GM12878 (cell line): ENCODE results near the gene DDRGK1.

Experiments used
- CBX5 ChIP-seq: sonication (generic); IDR thresholded peaks from 2 replicates; pipeline ENCODE4 v1.6.1; 2016; ENCODE audit warnings: low read depth, moderate library complexity, mild to moderate bottlenecking, inconsistent platforms
- SIX5 ChIP-seq: IDR thresholded peaks from 2 replicates; pipeline ENCODE4 v1.6.1; 2011; ENCODE audit warnings: mild to moderate bottlenecking, low read depth, low read length, moderate library complexity; ENCODE audit not compliant: severe bottlenecking
- ZBED1 ChIP-seq: IDR thresholded peaks from 2 replicates; pipeline ENCODE4 v1.6.1; 2016; ENCODE audit warnings: borderline replicate concordance
- ZNF24 ChIP-seq: fragments of 450-650 bp; IDR thresholded peaks from 2 replicates; pipeline ENCODE4 v1.6.1; 2017; ENCODE audit warnings: antibody characterized with exemption, mild to moderate bottlenecking
- TF ChIP-seq, protein P1 (sequence below): IDR thresholded peaks from 2 replicates; pipeline ENCODE4 v1.6.1; 2011; ENCODE audit warnings: mild to moderate bottlenecking, low read depth, low read length, moderate library complexity; ENCODE audit not compliant: insufficient replicate concordance
- TF ChIP-seq, protein P2 (sequence below), 3 experiments: IDR thresholded peaks in 2 of 3; conservative IDR thresholded peaks in 1 of 3; 2 replicates each; pipeline ENCODE4 v1.5.1; 2011; ENCODE audit warnings: low read depth in 3 of 3, low read length in 3 of 3, mild to moderate bottlenecking in 3 of 3, control low read depth in 2 of 3, moderate library complexity in 2 of 3, inconsistent platforms in 1 of 3, mixed read lengths in 1 of 3; ENCODE audit not compliant: control insufficient read depth in 2 of 3, insufficient read depth in 1 of 3; ENCODE audit errors: extremely low read depth in 1 of 3

DNA sequence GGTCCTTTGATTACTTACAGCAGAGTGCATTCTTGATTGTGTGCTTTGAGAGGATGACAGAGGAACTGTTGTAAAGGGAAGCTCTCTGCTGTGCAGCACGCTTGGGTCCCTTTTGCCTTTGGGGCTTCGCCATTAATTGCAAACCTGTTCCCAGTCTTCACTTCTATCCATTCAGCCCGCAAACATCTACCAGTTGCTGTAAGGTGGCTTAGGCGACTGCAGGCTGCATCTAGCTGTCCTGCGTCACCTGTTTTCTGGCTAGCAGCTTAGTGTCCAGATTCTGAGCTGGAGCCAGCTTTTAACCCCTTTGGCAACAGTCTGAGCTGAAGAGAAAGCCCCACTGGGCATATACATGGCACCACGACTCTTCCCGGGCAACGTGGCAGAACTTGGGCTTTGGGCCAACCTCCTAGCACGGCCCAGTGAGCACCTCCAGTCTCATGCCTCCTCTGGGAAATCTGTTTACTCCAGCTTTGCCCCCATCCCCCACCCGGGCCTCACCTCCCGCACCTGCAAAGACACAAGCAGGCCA, 42.3 kb downstream of the DDRGK1 start:
- TF ChIP-seq, protein P1, sequence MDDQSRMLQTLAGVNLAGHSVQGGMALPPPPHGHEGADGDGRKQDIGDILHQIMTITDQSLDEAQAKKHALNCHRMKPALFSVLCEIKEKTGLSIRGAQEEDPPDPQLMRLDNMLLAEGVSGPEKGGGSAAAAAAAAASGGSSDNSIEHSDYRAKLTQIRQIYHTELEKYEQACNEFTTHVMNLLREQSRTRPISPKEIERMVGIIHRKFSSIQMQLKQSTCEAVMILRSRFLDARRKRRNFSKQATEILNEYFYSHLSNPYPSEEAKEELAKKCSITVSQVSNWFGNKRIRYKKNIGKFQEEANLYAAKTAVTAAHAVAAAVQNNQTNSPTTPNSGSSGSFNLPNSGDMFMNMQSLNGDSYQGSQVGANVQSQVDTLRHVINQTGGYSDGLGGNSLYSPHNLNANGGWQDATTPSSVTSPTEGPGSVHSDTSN = no peak
- no peak for TF ChIP-seq ZBED1
- TF ChIP-seq CBX5 = no peak
- no peak for TF ChIP-seq SIX5
- TF ChIP-seq, protein P2, sequence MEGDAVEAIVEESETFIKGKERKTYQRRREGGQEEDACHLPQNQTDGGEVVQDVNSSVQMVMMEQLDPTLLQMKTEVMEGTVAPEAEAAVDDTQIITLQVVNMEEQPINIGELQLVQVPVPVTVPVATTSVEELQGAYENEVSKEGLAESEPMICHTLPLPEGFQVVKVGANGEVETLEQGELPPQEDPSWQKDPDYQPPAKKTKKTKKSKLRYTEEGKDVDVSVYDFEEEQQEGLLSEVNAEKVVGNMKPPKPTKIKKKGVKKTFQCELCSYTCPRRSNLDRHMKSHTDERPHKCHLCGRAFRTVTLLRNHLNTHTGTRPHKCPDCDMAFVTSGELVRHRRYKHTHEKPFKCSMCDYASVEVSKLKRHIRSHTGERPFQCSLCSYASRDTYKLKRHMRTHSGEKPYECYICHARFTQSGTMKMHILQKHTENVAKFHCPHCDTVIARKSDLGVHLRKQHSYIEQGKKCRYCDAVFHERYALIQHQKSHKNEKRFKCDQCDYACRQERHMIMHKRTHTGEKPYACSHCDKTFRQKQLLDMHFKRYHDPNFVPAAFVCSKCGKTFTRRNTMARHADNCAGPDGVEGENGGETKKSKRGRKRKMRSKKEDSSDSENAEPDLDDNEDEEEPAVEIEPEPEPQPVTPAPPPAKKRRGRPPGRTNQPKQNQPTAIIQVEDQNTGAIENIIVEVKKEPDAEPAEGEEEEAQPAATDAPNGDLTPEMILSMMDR (IDR thresholded peaks at IDR 0.05 in 2 of 3, conservative IDR thresholded peaks at IDR 0.05 in 1 of 3; ENCODE audit: control insufficient read depth in 2 of 3, extremely low read depth in 1 of 3, insufficient read depth in 1 of 3, low read depth in 3 of 3, low read length in 3 of 3) = no peak
- TF ChIP-seq ZNF24 = no peak
